Lung microvascular endothelial cell (primary cell): ENCODE data around the gene ING3. TPM values are rescaled to one million over a fixed set of nuclear protein-coding genes. Genes with fewer than 3 reads are reported as not detected.

Experiments
- DNase-seq, 2 donors: peaks; one replicate each; pipeline versions ENCODE4 v3.0.0 to v3.0.0-alpha.2; 2010; ENCODE audit warnings: low read depth in 2 of 2
- total RNA-seq: library from RNA; depleted of rRNA; stranded (reverse); fragments of >200 nt; gene quantifications from 2 replicates; pipeline ENCODE4 v1.2.1, GENCODE V29; 2014

Gene ING3
- total RNA-seq, 1 donor from 2014 or later = 24.2 TPM

GRCh38 chr7:120988591-120989256, 38.1 kb downstream of the ING3 start, which contains the start of gene CPED1:
TSS of gene CPED1 (plus strand) at chr7:120988711. CDS start at chr7:120989622, 911 bp downstream.
- DNase-seq = peak; percentile 83 to 84

GRCh38 chr7:120989257-120990220, 39.0 kb downstream of the ING3 start:
- DNase-seq = no peak

GRCh38 chr7:120990468-120991118, 40.0 kb downstream of the ING3 start:
- DNase-seq = no peak

GRCh38 chr7:120991161-120991560, 40.6 kb downstream of the ING3 start:
- DNase-seq = no peak

- peak in 1 of 2 donors; percentile 38 for DNase-seq
Observed at GRCh38 chr7:120991581-120991980, 41.0 kb downstream of the ING3 start.

GRCh38 chr7:120992272-120992964, 41.8 kb downstream of the ING3 start:
- DNase-seq = no peak

- no peak for DNase-seq
Observed at GRCh38 chr7:120992965-120993494, 42.5 kb downstream of the ING3 start.

- DNase-seq = no peak
Observed at GRCh38 chr7:120993553-120994191, 43.1 kb downstream of the ING3 start.

GRCh38 chr7:120994512-120995410, 44.2 kb downstream of the ING3 start:
- DNase-seq = no peak

- no peak for DNase-seq
Observed at GRCh38 chr7:120995654-120996053, 45.1 kb downstream of the ING3 start.

- DNase-seq = peak in 1 of 2 donors; percentile 93
Observed at GRCh38 chr7:120996333-120996987, 45.9 kb downstream of the ING3 start.

- no peak for DNase-seq
Observed at GRCh38 chr7:120996988-120997345, 46.4 kb downstream of the ING3 start.

- DNase-seq = no peak
Observed at GRCh38 chr7:120997882-120998474, 47.4 kb downstream of the ING3 start.

- no peak for DNase-seq
Observed at GRCh38 chr7:120998520-120998919, 47.9 kb downstream of the ING3 start.

- no peak for DNase-seq
Observed at GRCh38 chr7:120998996-120999565, 48.5 kb downstream of the ING3 start.

GRCh38 chr7:121000081-121000983, 49.8 kb downstream of the ING3 start:
- peak; percentile 68 to 81 for DNase-seq

GRCh38 chr7:121001234-121001906, 50.8 kb downstream of the ING3 start:
- DNase-seq = no peak
